Measurements from ENCODE around the gene WNK3. TPM values are rescaled to one million over a fixed set of nuclear protein-coding genes. Genes with fewer than 3 reads are reported as not detected.

Gene WNK3
- total RNA-seq, 1 donor from 2014 or later, result 0.59 TPM

- no peak for DNase-seq (ENCODE audit: low read depth, low spot score)
Measured at GRCh38 chrX:54171527-54172250, 186.2 kb downstream of the WNK3 start.

GRCh38 chrX:54171091-54171490 is 186.8 kb downstream of the WNK3 start:
- no peak for DNase-seq (ENCODE audit: low read depth, low spot score)

- DNase-seq (ENCODE audit: low read depth, low spot score), result no peak
Measured at GRCh38 chrX:54166915-54167314, 190.9 kb downstream of the WNK3 start.

- DNase-seq (ENCODE audit: low read depth, low spot score), result no peak
Measured at GRCh38 chrX:54157561-54157960, 200.3 kb downstream of the WNK3 start.

Other genes starting within 250 kb of the WNK3 start
- 3.2 and 5.4 TPM in 2 replicates for gene FAM120C, start 174.8 kb downstream of the WNK3 start, total RNA-seq
- gene TSR2, start 82.4 kb upstream of the WNK3 start, total RNA-seq, result 17.5 and 20.8 TPM in 2 replicates
- gene FGD1, start 138.2 kb upstream of the WNK3 start, total RNA-seq, result 2.3 and 2.7 TPM in 2 replicates
- 32.8 and 44.4 TPM in 2 replicates for gene GNL3L, start 172.2 kb upstream of the WNK3 start, total RNA-seq

All from pulmonary artery endothelial cell (primary cell).